Hypothalamus (tissue), 51 donors: ENCODE results near the gene SBK3.

ENCODE experiments used
- DNase-seq, 51 donors: peaks; one replicate each; lab custom pipeline; 2025; lab: John Stamatoyannopoulos, UW

The SBK3 gene

GRCh38 chr19:55493052-55493644 is 52.2 kb downstream of the SBK3 start:
- DNase-seq, result no peak

- DNase-seq, result peak in 2 of 51 donors; percentile 7 to 18
Observed at GRCh38 chr19:55492362-55492944, 52.9 kb downstream of the SBK3 start.

GRCh38 chr19:55491546-55492360 is 53.6 kb downstream of the SBK3 start:
- DNase-seq, result no peak
